Heart left ventricle (tissue), 16 donors: ENCODE measurements around the gene SYNM. TPM values are rescaled to one million over a fixed set of nuclear protein-coding genes. Genes with fewer than 3 reads are reported as not detected.

Source experiments
- ATAC-seq, 4 donors: fragments of 200-7000 bp; cut with Tn5 transposase; one replicate each; pipeline ENCODE4 v1.9.1; 2020 to 2022; ENCODE audit warnings: moderate library complexity in 4 of 4, mild to moderate bottlenecking in 3 of 4, moderate number of reproducible peaks in 1 of 4
- DNase-seq, 5 donors: peaks; one replicate each; pipeline ENCODE4 v3.0.0-alpha.2; 2020
- H3K27ac ChIP-seq, 12 donors: fragments of 200-600 bp; sonication (generic) in 4 of 12; one replicate each; pipeline versions ENCODE4 v1.5.0 to v1.8.0; 2016 to 2022; ENCODE audit warnings: mild to moderate bottlenecking in 2 of 12
- H3K27me3 ChIP-seq, 9 donors: fragments of 200-600 bp; sonication (generic) in 2 of 9; one replicate each; pipeline versions ENCODE4 v1.5.1 to v1.8.0; 2016 to 2022; ENCODE audit warnings: mild to moderate bottlenecking in 3 of 9
- H3K36me3 ChIP-seq, 9 donors: fragments of 200-600 bp; sonication (generic) in 2 of 9; one replicate each; pipeline versions ENCODE4 v1.5.0 to v1.8.0; 2018 to 2022; ENCODE audit warnings: mild to moderate bottlenecking in 2 of 9
- H3K4me1 ChIP-seq, 12 donors: fragments of 200-600 bp; sonication (generic) in 4 of 12; one replicate each; pipeline versions ENCODE4 v1.5.0 to v1.8.0; 2016 to 2022; ENCODE audit warnings: mild to moderate bottlenecking in 3 of 12
- H3K4me3 ChIP-seq, 12 donors: fragments of 200-600 bp; sonication (generic) in 4 of 12; one replicate each; pipeline versions ENCODE4 v1.5.0 to v1.8.0; 2017 to 2022; ENCODE audit warnings: mild to moderate bottlenecking in 9 of 12, moderate library complexity in 4 of 12
- H3K9me3 ChIP-seq, 12 donors: fragments of 200-600 bp; sonication (generic) in 4 of 12; one replicate each; pipeline versions ENCODE4 v1.5.0 to v1.8.0; 2016 to 2022; ENCODE audit warnings: mild to moderate bottlenecking in 1 of 12
- CTCF ChIP-seq, 12 donors: fragments of 200-600 bp; sonication (generic) in 4 of 12; IDR thresholded peaks; one replicate each; pipeline versions ENCODE4 v1.5.0 to v1.8.0; 2018 to 2022; ENCODE audit warnings: antibody characterized with exemption in 12 of 12, mild to moderate bottlenecking in 5 of 12
- POLR2A ChIP-seq, 2 donors: fragments of 450-650 bp; IDR thresholded peaks; one replicate each; pipeline ENCODE4 v1.6.1; 2017; ENCODE audit warnings: antibody characterized with exemption in 2 of 2, mild to moderate bottlenecking in 2 of 2, moderate library complexity in 2 of 2
- WGBS, 4 donors: extraction: QIAGEN DNeasy Blood & Tissue Kit in 2 of 4; methylation state at CpG; one replicate each; pipeline versions ENCODE4 v1.1.5 to v1.1.7; 2013 to 2018; 5-methylcytosine and 5-hydroxymethylcytosine counted together
- intact Hi-C, 10 donors: fragments of 100-400 bp; cut with DNase I; formaldehyde crosslinking; loops; one replicate each; pipeline versions ENCODE4 v1.11.1 to v1.14.2; 2022
- polyA plus RNA-seq, 2 donors: library from polyadenylated mRNA; stranded (reverse); fragments of 200-250 nt; gene quantifications; one replicate each; pipeline ENCODE4 v1.2.3, GENCODE V29; 2013
- total RNA-seq, 9 donors: library from RNA; depleted of rRNA in 2 of 9; stranded (reverse); fragments of >200 nt in 2 of 9; fragmentation: NEBNext Ultra II Directional in 3 of 9; extraction: Animal tissue kit (Norgen Biotek cat#: 25700) in 3 of 9; gene quantifications; one replicate each; pipeline versions ENCODE4 v1.1.0 to v1.2.4, GENCODE V29; 2016 to 2023
- donor health status: ischemic (EF 13 %, LVEDD 7.1; RV severe dilation, severe dysfunction).
- donor health status: healthy with polysubstance abuse.
- donor health status: DM: no; HTN: yes; CAD: no.
- donor health status: DM: no; HTN: no; CAD: no.
- donor health status: ischemic (EF 25% LVEDD 6.9; RV normal size, moderate dysfunction).
- donor health status: ischemic (EF 25% LVEDD 5.7; RV mildly dilated, moderate dysfunction).
- donor health status: healthy.
- donor health status: DM: yes; HTN: yes; CAD: no.
- donor health status: ischemic (EF 35%, LVEDD 5.7; RV mildly dilated, moderate dysfunction).
- donor health status: nonischemic (EF 11% LVEDD 7.7; RV severe dilation, severe dysfunction).
- donor health status: DM: yes; HTN: yes; CAD: no.
- donor health status: PGD.
- donor health status: ischemic (EF 29% LVEDD 5.4; RV normal size, mild dysfunction).
- donor health status: nonischemic (EF 23%, LVEDD 6.1; RV moderate dilation, normal function).

The SYNM gene
- total and polyA plus RNA-seq, 11 donors, result 113 to 455 (median 262) TPM

GRCh38 chr15:99137877-99138276 is 33.0 kb downstream of the SYNM start:
- WGBS, 4 donors, result 86 to 96% (median 94%) methylated on average over 3 to 5 of the region's 5 CpGs

GRCh38 chr15:99138491-99138982 is 33.7 kb downstream of the SYNM start:
- Histone ChIP-seq H3K4me3 (no peak overlapping the region), H3K27me3 (no peaks in the 10 kb centered on the region), H3K36me3 (peaks cover 0 to 47% (median 22%) of the 10 kb centered on the region in 9 donors), H3K27ac (peak overlapping the region in 7 of 12 donors; percentile 13 to 98 (median 43)), H3K9me3 (no peaks in the 10 kb centered on the region), H3K4me1 (peaks cover 0 to 42% (median 14%) of the 10 kb centered on the region in 12 donors)
- TF ChIP-seq CTCF (IDR thresholded peaks at IDR 0.05) (no peak), POLR2A (IDR thresholded peaks at IDR 0.05) (no peak)
- DNase-seq (no peak), ATAC-seq (peak in 3 of 4 donors; percentile 3 to 30 (median 4))
- intact Hi-C loops, result loop anchor here in 1 of 10 donors (5.0 kb wide), 1 partner anchor 34 kb away; no protein-coding TSS in a partner anchor
- 87 to 96% (median 93%) methylated on average over 13 to 15 of the region's 15 CpGs for WGBS, 4 donors

More at GRCh38 chr15:99137877-99138276, 33.0 kb downstream of the SYNM start:
- Histone ChIP-seq H3K4me3 (no peak overlapping the region), H3K27ac (peak overlapping the region in 2 of 12 donors; percentile 73 to 98), H3K36me3 (peaks cover 0 to 49% (median 22%) of the 10 kb centered on the region in 9 donors), H3K9me3 (no peaks in the 10 kb centered on the region), H3K27me3 (no peaks in the 10 kb centered on the region), H3K4me1 (peaks cover 0 to 43% (median 16%) of the 10 kb centered on the region in 12 donors)
- DNase-seq (no peak), ATAC-seq (no peak)
- no peak for TF ChIP-seq POLR2A (IDR thresholded peaks at IDR 0.05)
- no peak for TF ChIP-seq CTCF (IDR thresholded peaks at IDR 0.05)
- intact Hi-C loops, result loop anchor here in 1 of 10 donors (5.0 kb wide), 1 partner anchor 34 kb away; no protein-coding TSS in a partner anchor

- H3K27me3 ChIP-seq, result no peaks in the 10 kb centered on the region
- H3K9me3 ChIP-seq, result no peaks in the 10 kb centered on the region
- TF ChIP-seq POLR2A (IDR thresholded peaks at IDR 0.05) (peak in 1 of 2 donors; percentile 10), CTCF (IDR thresholded peaks at IDR 0.05) (no peak)
- H3K4me3 ChIP-seq, result no peak overlapping the region
- DNase-seq (no peak), ATAC-seq (peak in 3 of 4 donors; percentile 6 to 19 (median 9))
- peaks cover 0 to 42% (median 20%) of the 10 kb centered on the region in 9 donors for H3K36me3 ChIP-seq
- peak overlapping the region in 7 of 12 donors; percentile 13 to 98 (median 43) for H3K27ac ChIP-seq
- WGBS, 4 donors, result 79 to 82% (median 81%) methylated on average over 4 of the region's 4 CpGs
- H3K4me1 ChIP-seq, result peaks cover 0 to 42% (median 11%) of the 10 kb centered on the region in 12 donors
- intact Hi-C loops, result loop anchor here in 1 of 10 donors (5.0 kb wide), 1 partner anchor 33 kb away; no protein-coding TSS in a partner anchor
Observed at GRCh38 chr15:99139276-99139675, 34.4 kb downstream of the SYNM start.

DNA sequence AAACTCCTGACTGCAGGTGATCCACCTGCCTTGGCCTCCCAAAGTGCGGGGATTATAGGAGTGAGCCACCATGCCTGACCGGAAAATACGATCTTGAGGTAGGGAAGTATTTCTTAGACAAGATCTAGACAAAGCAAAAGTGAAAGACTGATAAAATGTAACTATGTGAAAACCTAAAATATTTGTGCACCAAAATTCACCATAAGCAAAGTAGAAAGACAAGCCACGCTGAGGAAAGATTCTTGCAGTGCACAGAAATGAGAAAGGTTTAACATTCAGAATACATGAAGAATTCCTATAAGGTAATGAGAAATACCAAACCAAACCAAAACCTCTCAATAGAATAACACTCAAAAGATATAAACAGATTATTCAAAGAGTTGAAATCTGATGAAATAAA is 35.7 kb downstream of the SYNM start:
- H3K27me3 ChIP-seq, result no peaks in the 10 kb centered on the region
- no peak for TF ChIP-seq CTCF (IDR thresholded peaks at IDR 0.05)
- no peak for TF ChIP-seq POLR2A (IDR thresholded peaks at IDR 0.05)
- no peak overlapping the region for H3K4me3 ChIP-seq
- intact Hi-C loops, result loop anchor here in 1 of 10 donors (5.0 kb wide), 1 partner anchor 33 kb away; the partner anchor contains the start of gene SYNM
- DNase-seq, result no peak
- peak overlapping the region in 1 of 12 donors; percentile 98 for H3K27ac ChIP-seq
- H3K9me3 ChIP-seq, result no peaks in the 10 kb centered on the region
- ATAC-seq, result no peak
- H3K36me3 ChIP-seq, result peaks cover 0 to 37% (median 20%) of the 10 kb centered on the region in 9 donors
- 92 to 100% (median 97%) methylated on average over 4 of the region's 4 CpGs for WGBS, 4 donors
- H3K4me1 ChIP-seq, result peaks cover 0 to 28% (median 9%) of the 10 kb centered on the region in 12 donors
